ENCODE measurements around the gene RS1. TPM values are rescaled to one million over a fixed set of nuclear protein-coding genes. Genes with fewer than 3 reads are reported as not detected.

Gene RS1
- total RNA-seq: not detected

GRCh38 chrX:18672008-18672407, at the start of gene RS1:
Gene RS1, minus strand, starts transcription at chrX:18672108. Its CDS starts 40 bp downstream, at chrX:18672068.
- H3K27me3 Mint-ChIP-seq: peaks cover 0 to 3% of the 10 kb centered on the region in 2 donors
- H3K4me1 Mint-ChIP-seq (ENCODE audit: low read depth in 2 of 2): peaks cover 0 to under 1% of the 10 kb centered on the region in 2 donors
- H3K36me3 Mint-ChIP-seq: no peaks in the 10 kb centered on the region
- ATAC-seq (no peak), DNase-seq (ENCODE audit: low spot score) (no peak)
- H3K27ac Mint-ChIP-seq: no peak within 1 kb of the TSS
- H3K4me3 Mint-ChIP-seq: peak within 1 kb of the TSS; percentile 13
- H3K9me3 Mint-ChIP-seq: no peaks in the 10 kb centered on the region

GRCh38 chrX:18719852-18720251, 47.9 kb upstream of the RS1 start:
- ATAC-seq (no peak), DNase-seq (ENCODE audit: low spot score) (no peak)
- Mint-ChIP-seq H3K4me3 (no peak overlapping the region), H3K27ac (no peak overlapping the region), H3K4me1 (ENCODE audit: low read depth in 2 of 2) (no peaks in the 10 kb centered on the region), H3K27me3 (peaks cover 7 to 14% of the 10 kb centered on the region in 2 donors), H3K9me3 (no peaks in the 10 kb centered on the region), H3K36me3 (no peaks in the 10 kb centered on the region)

GRCh38 chrX:18714910-18715309, 43.0 kb upstream of the RS1 start:
- no peak for ATAC-seq
- DNase-seq (ENCODE audit: low spot score): no peak
- Mint-ChIP-seq H3K27ac (no peak overlapping the region), H3K4me1 (ENCODE audit: low read depth in 2 of 2) (no peaks in the 10 kb centered on the region), H3K36me3 (no peaks in the 10 kb centered on the region), H3K27me3 (peaks cover 7 to 9% of the 10 kb centered on the region in 2 donors), H3K9me3 (no peaks in the 10 kb centered on the region), H3K4me3 (no peak overlapping the region)

GRCh38 chrX:18709833-18710232, 37.9 kb upstream of the RS1 start:
- H3K27me3 Mint-ChIP-seq: peaks cover 0 to 9% of the 10 kb centered on the region in 2 donors
- no peak for ATAC-seq
- H3K36me3 Mint-ChIP-seq: no peaks in the 10 kb centered on the region
- H3K9me3 Mint-ChIP-seq: no peaks in the 10 kb centered on the region
- no peak overlapping the region for H3K4me3 Mint-ChIP-seq
- no peaks in the 10 kb centered on the region for H3K4me1 Mint-ChIP-seq (ENCODE audit: low read depth in 2 of 2)
- H3K27ac Mint-ChIP-seq: no peak overlapping the region
- DNase-seq (ENCODE audit: low spot score): no peak

- Mint-ChIP-seq H3K4me3 (no peak within 1 kb of the TSS), H3K27ac (no peak within 1 kb of the TSS), H3K27me3 (peaks cover 0 to 9% of the 10 kb centered on the region in 2 donors), H3K36me3 (no peaks in the 10 kb centered on the region), H3K9me3 (no peaks in the 10 kb centered on the region), H3K4me1 (ENCODE audit: low read depth in 2 of 2) (no peaks in the 10 kb centered on the region)
- ATAC-seq (no peak), DNase-seq (ENCODE audit: low spot score) (no peak)
These were observed 35.6 kb upstream of the RS1 start, which contains the start of gene PPEF1 for GRCh38 chrX:18707426-18708049. Gene PPEF1, plus strand, starts transcription at chrX:18707645. Its CDS starts 136 bp downstream, at chrX:18707781.

- Mint-ChIP-seq H3K4me3 (no peak overlapping the region), H3K4me1 (ENCODE audit: low read depth in 2 of 2) (no peaks in the 10 kb centered on the region), H3K27me3 (peaks cover 8 to 11% of the 10 kb centered on the region in 2 donors), H3K27ac (no peak overlapping the region), H3K9me3 (no peaks in the 10 kb centered on the region), H3K36me3 (no peaks in the 10 kb centered on the region)
- DNase-seq (ENCODE audit: low spot score) (no peak), ATAC-seq (no peak)
These were observed 30.7 kb upstream of the RS1 start for GRCh38 chrX:18702362-18703195.

GRCh38 chrX:18701621-18702361, 29.9 kb upstream of the RS1 start:
- H3K9me3 Mint-ChIP-seq: no peaks in the 10 kb centered on the region
- H3K4me3 Mint-ChIP-seq: no peak overlapping the region
- H3K27me3 Mint-ChIP-seq: peaks cover 16% of the 10 kb centered on the region in 2 donors
- H3K27ac Mint-ChIP-seq: no peak overlapping the region
- no peaks in the 10 kb centered on the region for H3K36me3 Mint-ChIP-seq
- DNase-seq (ENCODE audit: low spot score) (no peak), ATAC-seq (peak in 1 of 2 donors; percentile 20)
- no peaks in the 10 kb centered on the region for H3K4me1 Mint-ChIP-seq (ENCODE audit: low read depth in 2 of 2)

- no peaks in the 10 kb centered on the region for H3K36me3 Mint-ChIP-seq
These were observed 27.1 kb upstream of the RS1 start for GRCh38 chrX:18698737-18699650.

GRCh38 chrX:18696653-18697052, 24.7 kb upstream of the RS1 start:
- ATAC-seq: no peak
- Mint-ChIP-seq H3K27ac (no peak overlapping the region), H3K36me3 (no peaks in the 10 kb centered on the region), H3K9me3 (no peaks in the 10 kb centered on the region), H3K4me1 (ENCODE audit: low read depth in 2 of 2) (no peaks in the 10 kb centered on the region), H3K27me3 (peaks cover 20 to 30% of the 10 kb centered on the region in 2 donors), H3K4me3 (no peak overlapping the region)
- DNase-seq (ENCODE audit: low spot score): no peak

More at GRCh38 chrX:18698737-18699650, 27.1 kb upstream of the RS1 start:
- peaks cover 17 to 20% of the 10 kb centered on the region in 2 donors for H3K27me3 Mint-ChIP-seq
- DNase-seq (ENCODE audit: low spot score) (no peak), ATAC-seq (no peak)
- no peaks in the 10 kb centered on the region for H3K9me3 Mint-ChIP-seq
- no peaks in the 10 kb centered on the region for H3K4me1 Mint-ChIP-seq (ENCODE audit: low read depth in 2 of 2)
- H3K27ac Mint-ChIP-seq: no peak overlapping the region
- H3K4me3 Mint-ChIP-seq: no peak overlapping the region

GRCh38 chrX:18692541-18692940, 20.6 kb upstream of the RS1 start:
- no peaks in the 10 kb centered on the region for H3K4me1 Mint-ChIP-seq (ENCODE audit: low read depth in 2 of 2)
- no peaks in the 10 kb centered on the region for H3K9me3 Mint-ChIP-seq
- no peak for ATAC-seq
- H3K27me3 Mint-ChIP-seq: peaks cover 16 to 25% of the 10 kb centered on the region in 2 donors
- no peaks in the 10 kb centered on the region for H3K36me3 Mint-ChIP-seq
- DNase-seq (ENCODE audit: low spot score): no peak
- no peak overlapping the region for H3K4me3 Mint-ChIP-seq
- no peak overlapping the region for H3K27ac Mint-ChIP-seq

- H3K27me3 Mint-ChIP-seq: peaks cover 8 to 18% of the 10 kb centered on the region in 2 donors
- no peak overlapping the region for H3K27ac Mint-ChIP-seq
- no peak overlapping the region for H3K4me3 Mint-ChIP-seq
- no peaks in the 10 kb centered on the region for H3K36me3 Mint-ChIP-seq
- H3K4me1 Mint-ChIP-seq (ENCODE audit: low read depth in 2 of 2): no peaks in the 10 kb centered on the region
- DNase-seq (ENCODE audit: low spot score) (no peak), ATAC-seq (no peak)
- H3K9me3 Mint-ChIP-seq: no peaks in the 10 kb centered on the region
These were observed 19.5 kb upstream of the RS1 start for GRCh38 chrX:18691431-18691830.

GRCh38 chrX:18687856-18688495, 16.1 kb upstream of the RS1 start:
- H3K9me3 Mint-ChIP-seq: no peaks in the 10 kb centered on the region
- no peak for ATAC-seq

More at GRCh38 chrX:18687856-18688495, 16.1 kb upstream of the RS1 start:
- no peak overlapping the region for H3K27ac Mint-ChIP-seq
- DNase-seq (ENCODE audit: low spot score): no peak
- H3K27me3 Mint-ChIP-seq: peaks cover 8% of the 10 kb centered on the region in 2 donors
- H3K4me1 Mint-ChIP-seq (ENCODE audit: low read depth in 2 of 2): no peaks in the 10 kb centered on the region
- H3K36me3 Mint-ChIP-seq: no peaks in the 10 kb centered on the region
- H3K4me3 Mint-ChIP-seq: no peak overlapping the region

Data from natural killer cell treated with Interleukin-12 subunit alpha and Interleukin-12 subunit beta and Interleukin-15 and Interleukin-18, amount 100 ng/mL, for 72 hours (primary cell).